NCI-H1930 (cell line): ENCODE results near the gene FOXK1.

Source experiments
- DNase-seq, 2 experiments: peaks; one replicate each; lab custom pipeline; 2025; lab: John Stamatoyannopoulos, UW

FOXK1 gene

DNA sequence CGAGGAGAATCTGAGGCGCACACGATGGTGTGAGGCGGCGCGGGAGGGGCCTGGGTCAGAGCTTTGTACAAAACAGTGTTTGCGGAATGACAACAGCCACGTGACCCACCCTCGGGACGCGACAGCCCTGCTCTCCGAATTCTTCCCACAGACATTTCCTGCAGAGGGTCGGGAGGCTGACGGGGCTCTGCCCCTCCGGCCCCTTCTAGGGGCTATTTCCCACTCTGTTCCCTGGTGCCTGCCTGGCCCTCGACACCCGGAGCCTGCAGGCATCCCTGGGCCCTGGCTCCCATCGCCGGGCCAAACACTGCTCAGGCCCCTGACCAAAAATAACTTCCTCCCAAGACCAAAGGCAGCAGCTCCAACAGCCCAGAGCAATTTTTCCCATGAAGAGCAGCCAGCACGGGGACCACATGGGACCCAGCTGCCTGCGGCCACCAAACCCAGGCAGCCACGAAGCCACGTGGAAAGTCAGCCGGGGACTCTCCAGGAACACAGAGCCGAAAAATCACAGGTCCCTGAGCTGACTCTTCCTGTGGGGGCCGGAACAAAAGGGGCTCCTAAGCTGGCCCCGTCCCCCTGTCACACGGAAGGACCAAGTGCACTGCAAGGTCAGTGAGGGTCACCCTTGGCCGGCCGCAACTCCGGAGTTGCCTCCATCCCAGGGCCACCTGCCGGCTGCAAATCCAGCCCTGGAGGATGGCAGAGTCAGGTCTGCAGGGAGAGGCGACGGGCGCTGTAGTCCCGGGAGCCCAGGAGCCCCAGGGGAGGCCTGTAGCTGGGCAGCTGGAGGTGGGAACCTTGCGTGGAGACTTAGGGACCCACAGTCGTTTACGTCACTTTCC is 137.7 kb downstream of the FOXK1 start:
- DNase-seq, result no peak

DNA sequence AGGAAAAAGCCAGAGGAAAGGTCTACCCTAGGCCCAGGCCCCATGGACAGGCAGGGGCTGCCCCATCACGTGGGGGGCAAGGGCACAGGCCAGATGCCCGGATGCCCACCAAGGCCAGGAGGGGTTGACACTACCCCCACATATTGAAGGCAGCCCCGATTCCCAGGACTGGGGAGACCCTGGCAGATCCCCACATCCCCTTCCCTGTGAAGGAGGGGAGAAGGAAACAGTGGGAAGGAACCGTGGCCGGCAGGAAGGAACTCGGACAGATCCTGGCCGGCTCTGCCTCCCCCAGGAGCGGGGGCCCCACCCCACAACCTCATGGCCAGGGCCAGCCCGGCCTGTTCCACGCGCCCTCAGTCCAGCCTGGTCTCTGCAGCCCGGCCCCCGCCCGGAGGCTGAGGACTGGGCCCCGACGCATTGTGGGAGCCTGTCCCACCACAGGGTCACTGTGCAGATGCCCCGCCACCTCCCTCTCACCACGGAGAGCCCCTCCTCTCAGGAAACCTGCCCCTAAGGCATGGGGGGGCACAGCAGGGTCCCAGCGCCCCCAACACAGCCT is 138.4 kb downstream of the FOXK1 start:
- no peak for DNase-seq
